H1 (cell line): Measurements from ENCODE around the gene NFATC1. TPM values are rescaled to one million over a fixed set of nuclear protein-coding genes. Genes with fewer than 3 reads are reported as not detected.

Source experiments
- CTCF ChIA-PET: fragments of 300-600 bp; sonication (Branson Sonifier 250); formaldehyde crosslinking; loops from one replicate; lab custom pipeline; 2021; ENCODE audit not compliant: partially characterized antibody; lab: Charles Lee
- POLR2A ChIA-PET: fragments of 300-600 bp; sonication (Branson Sonifier 250); formaldehyde crosslinking; loops from one replicate; lab custom pipeline; 2021; ENCODE audit warnings: inconsistent platforms; ENCODE audit not compliant: partially characterized antibody; lab: Charles Lee
- DNase-seq, 2 experiments: peaks; one replicate each; pipeline versions ENCODE4 v3.0.0 to v3.0.0-alpha.2; 2010 to 2022; ENCODE audit warnings: low spot score in 2 of 2, low read depth in 1 of 2, mixed read lengths in 1 of 2
- FAIRE-seq: peaks from 2 replicates; lab custom pipeline; 2011; peaks lifted over from hg19 to GRCh38; lab: Jason Lieb, UNC
- H2AFZ ChIP-seq: 2 replicates; pipeline ENCODE4 v1.8.1; 2012; ENCODE audit warnings: low read length, inconsistent platforms
- H2AK5ac ChIP-seq: 2 replicates; pipeline ENCODE4 v1.6.1; 2013; ENCODE audit warnings: low read depth, low read length
- H2BK120ac ChIP-seq: replicated peaks from 2 replicates; pipeline ENCODE3; 2013; ENCODE audit warnings: low read depth, low read length, inconsistent platforms
- H2BK12ac ChIP-seq: 2 replicates; pipeline ENCODE4 v1.6.1; 2013; ENCODE audit warnings: low read depth, low read length
- H2BK15ac ChIP-seq: 2 replicates; pipeline ENCODE4 v1.6.1; 2013; ENCODE audit warnings: low read length
- H2BK20ac ChIP-seq: 2 replicates; pipeline ENCODE4 v1.6.1; 2013; ENCODE audit warnings: low read length
- H2BK5ac ChIP-seq: 2 replicates; pipeline ENCODE4 v1.6.1; 2013; ENCODE audit warnings: low read depth, low read length
- H3K14ac ChIP-seq: 2 replicates; pipeline ENCODE4 v1.6.1; 2013; ENCODE audit warnings: inconsistent platforms; ENCODE audit not compliant: insufficient read length
- H3K18ac ChIP-seq: 2 replicates; pipeline ENCODE4 v1.6.1; 2013; ENCODE audit warnings: low read length; ENCODE audit errors: extremely low read depth
- H3K23ac ChIP-seq: 2 replicates; pipeline ENCODE4 v1.6.1; 2013; ENCODE audit warnings: inconsistent platforms; ENCODE audit not compliant: insufficient read length
- H3K23me2 ChIP-seq: 2 replicates; pipeline ENCODE4 v1.6.1; 2013; ENCODE audit warnings: low read depth, low read length
- H3K27ac ChIP-seq: 2 replicates; pipeline ENCODE4 v1.6.1; 2011; ENCODE audit warnings: low read depth, low read length, inconsistent platforms
- H3K27me3 ChIP-seq, 4 experiments: replicated peaks in 1 of 4; 1 replicate in 1 of 4; 2 replicates in 3 of 4; pipeline versions ENCODE4 v1.6.1 to v1.8.1; 2011 to 2013; ENCODE audit warnings: low read length in 3 of 4, mild to moderate bottlenecking in 3 of 4, inconsistent platforms in 2 of 4, mixed read lengths in 2 of 4, moderate library complexity in 1 of 4; ENCODE audit not compliant: control insufficient read depth in 3 of 4, insufficient read depth in 3 of 4; ENCODE audit errors: extremely low read depth in 1 of 4
- H3K36me3 ChIP-seq, 4 experiments: 2 replicates each; pipeline versions ENCODE4 v1.6.1 to v1.8.1; 2011 to 2013; ENCODE audit warnings: mild to moderate bottlenecking in 4 of 4, low read length in 3 of 4, moderate library complexity in 2 of 4, control low read depth in 1 of 4, inconsistent platforms in 1 of 4; ENCODE audit not compliant: insufficient read depth in 4 of 4, control insufficient read depth in 2 of 4
- H3K4ac ChIP-seq: replicated peaks from 2 replicates; pipeline ENCODE3; 2013; ENCODE audit warnings: low read length, low read depth, mixed read lengths, inconsistent platforms; ENCODE audit not compliant: insufficient read length
- H3K4me1 ChIP-seq, 4 experiments: replicated peaks in 1 of 4; 1 replicate in 1 of 4; 2 replicates in 3 of 4; pipeline versions ENCODE4 v1.6.1 to v1.8.1; 2011 to 2013; ENCODE audit warnings: low read length in 3 of 4, inconsistent platforms in 2 of 4, mixed read lengths in 1 of 4; ENCODE audit not compliant: insufficient read depth in 4 of 4, control insufficient read depth in 3 of 4
- H3K4me2 ChIP-seq, 2 experiments: 2 replicates each; pipeline versions ENCODE4 v1.6.1 to v1.8.1; 2011 to 2013; ENCODE audit warnings: low read depth in 2 of 2, low read length in 2 of 2, control low read depth in 1 of 2, inconsistent platforms in 1 of 2, mild to moderate bottlenecking in 1 of 2; ENCODE audit not compliant: insufficient read depth in 1 of 2
- H3K4me3 ChIP-seq, 4 experiments: fragments of 200-600, 300-600 bp in 1 of 4; sonication (generic), shearing (Covaris generic), sonication (Bioruptor Twin) in 1 of 4; 2 replicates each; pipeline versions ENCODE4 v1.5.1 to v1.8.1; 2011 to 2016; ENCODE audit warnings: low read length in 4 of 4, low read depth in 3 of 4, control low read depth in 2 of 4, inconsistent platforms in 2 of 4, mild to moderate bottlenecking in 2 of 4, mixed read lengths in 1 of 4, moderate library complexity in 1 of 4; ENCODE audit not compliant: insufficient read depth in 2 of 4; ENCODE audit errors: extremely low read depth in 1 of 4
- H3K56ac ChIP-seq: replicated peaks from 2 replicates; pipeline ENCODE3; 2013; ENCODE audit warnings: low read depth, mild to moderate bottlenecking, mixed read lengths, low read length, inconsistent platforms; ENCODE audit not compliant: insufficient read length
- H3K79me1 ChIP-seq: 2 replicates; pipeline ENCODE4 v1.6.1; 2013; ENCODE audit warnings: low read depth, low read length, control low read depth
- H3K79me2 ChIP-seq, 2 experiments: 2 replicates each; pipeline versions ENCODE4 v1.6.1 to v1.8.1; 2012 to 2013; ENCODE audit warnings: low read length in 2 of 2, mild to moderate bottlenecking in 2 of 2, inconsistent platforms in 1 of 2; ENCODE audit not compliant: insufficient read depth in 2 of 2, control insufficient read depth in 1 of 2
- H3K9ac ChIP-seq, 4 experiments: replicated peaks in 1 of 4; 1 replicate in 1 of 4; 2 replicates in 3 of 4; pipeline versions ENCODE4 v1.6.1 to v1.8.1; 2011 to 2013; ENCODE audit warnings: low read depth in 3 of 4, low read length in 3 of 4, control low read depth in 2 of 4, mild to moderate bottlenecking in 2 of 4, moderate library complexity in 2 of 4, inconsistent platforms in 1 of 4; ENCODE audit errors: extremely low read depth in 1 of 4
- H3K9me3 ChIP-seq, 2 experiments: 2 replicates each; pipeline versions ENCODE4 v1.6.1 to v1.8.1; 2012 to 2013; ENCODE audit warnings: mild to moderate bottlenecking in 2 of 2, moderate library complexity in 2 of 2, control low read depth in 1 of 2, inconsistent platforms in 1 of 2, low read depth in 1 of 2, low read length in 1 of 2, mixed read lengths in 1 of 2; ENCODE audit not compliant: insufficient read depth in 2 of 2
- H4K20me1 ChIP-seq, 2 experiments: replicated peaks in 1 of 2; 2 replicates each; pipeline versions ENCODE3 to v1.8.1; 2011 to 2013; ENCODE audit warnings: inconsistent platforms in 2 of 2, low read length in 2 of 2, mild to moderate bottlenecking in 1 of 2; ENCODE audit not compliant: insufficient read depth in 2 of 2, control insufficient read depth in 1 of 2
- H4K5ac ChIP-seq: 2 replicates; pipeline ENCODE4 v1.6.1; 2013; ENCODE audit warnings: low read length, low read depth, mixed read lengths, inconsistent platforms; ENCODE audit not compliant: insufficient read length
- H4K8ac ChIP-seq: 2 replicates; pipeline ENCODE4 v1.8.0; 2013; ENCODE audit warnings: mild to moderate bottlenecking, moderate library complexity, low read length, inconsistent platforms; ENCODE audit not compliant: insufficient read depth; ENCODE audit errors: extremely low read depth
- H4K91ac ChIP-seq: replicated peaks from 2 replicates; pipeline ENCODE3; 2013; ENCODE audit warnings: low read length, mixed read lengths, inconsistent platforms; ENCODE audit not compliant: insufficient read length
- EGR1 ChIP-seq: IDR thresholded peaks from 2 replicates; pipeline ENCODE4 v1.6.1; 2011; ENCODE audit warnings: low read depth, low read length, borderline replicate concordance
- EZH2 ChIP-seq: fragments of 200-600 bp; sonication (generic); IDR thresholded peaks from 2 replicates; pipeline ENCODE4 v1.7.1; 2012; ENCODE audit warnings: low read depth, mild to moderate bottlenecking, moderate library complexity, low read length, inconsistent platforms; ENCODE audit not compliant: severe bottlenecking
- SIRT6 ChIP-seq: IDR thresholded peaks from one replicate; pipeline ENCODE4 v1.7.1; 2012; ENCODE audit warnings: low read length, inconsistent platforms
- WGBS, 2 experiments: shearing (Covaris generic) in 1 of 2; methylation state at CpG; one replicate each; pipeline versions ENCODE4 v1.1.6 to v1.1.7; 2013 to 2015; ENCODE audit warnings: low lambda C conversion rate in 2 of 2, mixed read lengths in 2 of 2, inconsistent platforms in 1 of 2, low coverage in 1 of 2, missing lambda C conversion rate in 1 of 2; ENCODE audit not compliant: insufficient replicate concordance in 2 of 2, insufficient coverage in 1 of 2, insufficient read length in 1 of 2; ENCODE audit errors: extremely low coverage in 1 of 2, missing lambda C conversion rate in 1 of 2; 5-methylcytosine and 5-hydroxymethylcytosine counted together
- polyA plus RNA-seq, 7 experiments: library from polyadenylated mRNA; depleted of rRNA in 3 of 7; stranded (reverse) in 5 of 7; unstranded in 2 of 7; fragments of >200 nt in 5 of 7; fragments of 200-250 nt in 2 of 7; gene quantifications; 1 replicate in 5 of 7; 2 replicates in 1 of 7; 4 replicates in 1 of 7; pipeline versions ENCODE4 v1.2.1 to v1.2.3, GENCODE V29; 2011 to 2013; ENCODE audit warnings: missing spikeins in 2 of 7, mixed read lengths in 2 of 7
- total RNA-seq: library from RNA; stranded (reverse); fragmentation: NEBNext Ultra II Directional; extraction: Animal tissue kit (Norgen Biotek cat#: 25700); gene quantifications from 2 replicates; pipeline ENCODE4 v1.2.1, GENCODE V29; 2021

The NFATC1 gene
- total and polyA plus RNA-seq, 2 of the 8 experiments (the other 6 are each of a cell fraction or from before 2014, with no cell fraction given): 2.0 to 6.6 TPM

- H3K4me2 ChIP-seq: no peak overlapping the region
Measured at GRCh38 chr18:79458917-79459803, 63.4 kb downstream of the NFATC1 start.

More at GRCh38 chr18:79458917-79459803, 63.4 kb downstream of the NFATC1 start:
- Histone ChIP-seq H3K36me3 (no peaks in the 10 kb centered on the region; a peak in 1 of 8 replicates), H2BK12ac (peak overlapping the region; percentile 60; the same call in 1 of the 2 replicates), H3K14ac (no peak overlapping the region), H4K8ac (peak overlapping the region; percentile 76; the same call in 1 of the 2 replicates), H3K79me2 (no peaks in the 10 kb centered on the region), H3K27me3 (no peaks in the 10 kb centered on the region), H2BK120ac (no peak overlapping the region), H4K20me1 (no peaks in the 10 kb centered on the region), H3K18ac (no peak overlapping the region), H4K91ac (no peak overlapping the region), H2AFZ (no peak overlapping the region), H2AK5ac (no peak overlapping the region), H3K79me1 (no peaks in the 10 kb centered on the region; the same call in 1 of the 2 replicates), H2BK5ac (no peak overlapping the region), H3K56ac (no peak overlapping the region), H3K4ac (no peak overlapping the region), H3K4me3 (no peak overlapping the region), H2BK20ac (no peak overlapping the region), H3K27ac (no peak overlapping the region), H2BK15ac (no peak overlapping the region), H3K23ac (no peak overlapping the region), H4K5ac (no peak overlapping the region)
- ChIA-PET POLR2A (no interaction called here), CTCF (interaction anchor here (1.0 kb wide), 1 partner anchor 78 kb away, joined by 7 read pairs; no protein-coding TSS in a partner anchor)
- DNase-seq: no peak
- 93% methylated on average over 37 of the region's 40 CpGs; no CpG with 5 or more reads in 1 of the 2 experiments for WGBS, 2 experiments
- TF ChIP-seq SIRT6 (no peak), EZH2 (no peak), EGR1 (peak; percentile 44; the same call in 1 of the 2 replicates)
- TF ChIP-seq, all 59 proteins: peak for 1
- no peaks in the 10 kb centered on the region for H3K9me3 ChIP-seq
- no peak overlapping the region for H3K9ac ChIP-seq
- H3K4me1 ChIP-seq: peaks cover 0 to 13% (median 9%) of the 10 kb centered on the region in 4 experiments; a peak in 5 of 7 replicates
- no peaks in the 10 kb centered on the region for H3K23me2 ChIP-seq
- FAIRE-seq: no peak
